Thoracic aorta (tissue), 2 donors: Measurements from ENCODE around the gene SLC25A13. TPM values are rescaled to one million over a fixed set of nuclear protein-coding genes. Genes with fewer than 3 reads are reported as not detected.

ENCODE experiments used
- ATAC-seq: fragments of 150-250 bp; one replicate; pipeline ENCODE4 v1.8.0; 2017; ENCODE audit warnings: low read depth; ENCODE audit not compliant: insufficient number of reproducible peaks, low FRiP score
- DNase-seq: peaks from one replicate; pipeline ENCODE4 v3.0.0-alpha.2; 2020; ENCODE audit warnings: low spot score
- H3K27ac ChIP-seq, 2 donors: fragments of 200-600 bp; sonication (generic); 1 replicate in 1 of 2; 2 replicates in 1 of 2; pipeline ENCODE4 v1.5.1; 2016; ENCODE audit warnings: mild to moderate bottlenecking in 2 of 2, moderate library complexity in 2 of 2
- H3K27me3 ChIP-seq: fragments of 200-600 bp; sonication (generic); replicated peaks from 2 replicates; pipeline ENCODE4 v1.6.0; 2016; ENCODE audit warnings: mild to moderate bottlenecking; ENCODE audit not compliant: insufficient read depth
- H3K36me3 ChIP-seq: fragments of 200-600 bp; sonication (generic); one replicate; pipeline ENCODE4 v1.5.1; 2016
- H3K4me1 ChIP-seq, 2 donors: fragments of 200-600 bp; sonication (generic); 1 replicate in 1 of 2; 2 replicates in 1 of 2; pipeline versions ENCODE4 v1.5.1 to v1.6.0; 2016; ENCODE audit warnings: low read depth in 2 of 2, mild to moderate bottlenecking in 1 of 2; ENCODE audit not compliant: control insufficient read depth in 1 of 2
- H3K4me3 ChIP-seq: fragments of 200-600 bp; sonication (generic); 2 replicates; pipeline ENCODE4 v1.5.1; 2016; ENCODE audit warnings: mild to moderate bottlenecking
- H3K9me3 ChIP-seq: fragments of 200-600 bp; sonication (generic); 2 replicates; pipeline ENCODE4 v1.5.1; 2016
- total RNA-seq, 2 donors: library from RNA; depleted of rRNA; stranded (reverse); fragments of >200 nt; gene quantifications; one replicate each; pipeline versions ENCODE4 v1.1.0 to v1.2.3, GENCODE V29; 2016
- TF ChIP-seq, protein P1 (sequence below): fragments of 200-600 bp; sonication (generic); IDR thresholded peaks from one replicate; pipeline ENCODE4 v1.5.1; 2019; ENCODE audit warnings: antibody characterized with exemption

SLC25A13 gene
- total RNA-seq, 2 donors from 2014 or later, result 18.5 to 24.2 TPM

DNA sequence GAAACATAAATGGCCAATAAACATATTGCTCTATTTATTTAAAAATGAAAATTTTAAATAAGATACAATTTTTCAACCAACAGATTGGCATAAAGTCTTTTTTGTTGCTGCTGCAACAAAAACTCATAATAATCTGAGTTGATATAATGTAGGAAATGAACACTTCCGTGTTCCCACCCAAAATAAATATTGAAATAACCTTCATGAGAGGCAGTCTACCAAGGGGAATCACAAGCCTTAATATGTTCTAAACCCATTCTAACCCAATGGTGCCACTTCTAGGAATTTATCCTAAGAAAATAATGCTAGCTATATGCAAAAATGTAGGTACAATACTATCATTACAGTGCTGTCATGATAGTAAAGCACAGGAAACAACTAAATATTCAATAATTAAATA is 39.1 kb downstream of the SLC25A13 start:
- no peaks in the 10 kb centered on the region for H3K27me3 ChIP-seq
- no peak for DNase-seq
- peaks cover 0 to 17% of the 10 kb centered on the region in 2 donors for H3K4me1 ChIP-seq
- no peak overlapping the region for H3K4me3 ChIP-seq
- no peaks in the 10 kb centered on the region for H3K36me3 ChIP-seq
- H3K9me3 ChIP-seq, result no peaks in the 10 kb centered on the region
- no peak for ATAC-seq
- TF ChIP-seq, protein P1, sequence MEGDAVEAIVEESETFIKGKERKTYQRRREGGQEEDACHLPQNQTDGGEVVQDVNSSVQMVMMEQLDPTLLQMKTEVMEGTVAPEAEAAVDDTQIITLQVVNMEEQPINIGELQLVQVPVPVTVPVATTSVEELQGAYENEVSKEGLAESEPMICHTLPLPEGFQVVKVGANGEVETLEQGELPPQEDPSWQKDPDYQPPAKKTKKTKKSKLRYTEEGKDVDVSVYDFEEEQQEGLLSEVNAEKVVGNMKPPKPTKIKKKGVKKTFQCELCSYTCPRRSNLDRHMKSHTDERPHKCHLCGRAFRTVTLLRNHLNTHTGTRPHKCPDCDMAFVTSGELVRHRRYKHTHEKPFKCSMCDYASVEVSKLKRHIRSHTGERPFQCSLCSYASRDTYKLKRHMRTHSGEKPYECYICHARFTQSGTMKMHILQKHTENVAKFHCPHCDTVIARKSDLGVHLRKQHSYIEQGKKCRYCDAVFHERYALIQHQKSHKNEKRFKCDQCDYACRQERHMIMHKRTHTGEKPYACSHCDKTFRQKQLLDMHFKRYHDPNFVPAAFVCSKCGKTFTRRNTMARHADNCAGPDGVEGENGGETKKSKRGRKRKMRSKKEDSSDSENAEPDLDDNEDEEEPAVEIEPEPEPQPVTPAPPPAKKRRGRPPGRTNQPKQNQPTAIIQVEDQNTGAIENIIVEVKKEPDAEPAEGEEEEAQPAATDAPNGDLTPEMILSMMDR, result no peak
- no peak overlapping the region for H3K27ac ChIP-seq

DNA sequence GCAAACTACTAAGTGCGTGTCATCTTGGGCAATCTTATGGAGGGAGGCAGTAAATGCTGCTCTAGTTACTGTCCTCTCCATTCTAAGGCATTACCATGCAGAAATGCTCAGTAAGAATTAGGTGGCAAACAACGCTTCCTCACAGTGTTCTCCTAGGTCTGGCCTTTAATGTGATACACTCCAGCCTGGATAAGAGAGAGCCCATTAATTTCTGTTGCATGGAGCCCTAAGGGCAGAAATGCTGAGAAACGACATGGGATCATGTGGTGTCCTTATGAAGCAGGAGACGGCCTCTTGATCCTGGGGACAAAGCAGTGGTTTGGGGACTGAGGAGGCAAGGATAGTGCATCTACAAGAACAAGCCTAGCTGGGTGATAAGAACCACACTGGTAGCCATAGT is 44.0 kb downstream of the SLC25A13 start:
- H3K4me1 ChIP-seq, result peaks cover 0 to 1% of the 10 kb centered on the region in 2 donors
- H3K27me3 ChIP-seq, result no peaks in the 10 kb centered on the region
- H3K9me3 ChIP-seq, result no peaks in the 10 kb centered on the region
- H3K27ac ChIP-seq, result no peak overlapping the region
- H3K4me3 ChIP-seq, result no peak overlapping the region
- TF ChIP-seq, protein P1, result no peak
- no peaks in the 10 kb centered on the region for H3K36me3 ChIP-seq
- ATAC-seq, result no peak
- no peak for DNase-seq

DNA sequence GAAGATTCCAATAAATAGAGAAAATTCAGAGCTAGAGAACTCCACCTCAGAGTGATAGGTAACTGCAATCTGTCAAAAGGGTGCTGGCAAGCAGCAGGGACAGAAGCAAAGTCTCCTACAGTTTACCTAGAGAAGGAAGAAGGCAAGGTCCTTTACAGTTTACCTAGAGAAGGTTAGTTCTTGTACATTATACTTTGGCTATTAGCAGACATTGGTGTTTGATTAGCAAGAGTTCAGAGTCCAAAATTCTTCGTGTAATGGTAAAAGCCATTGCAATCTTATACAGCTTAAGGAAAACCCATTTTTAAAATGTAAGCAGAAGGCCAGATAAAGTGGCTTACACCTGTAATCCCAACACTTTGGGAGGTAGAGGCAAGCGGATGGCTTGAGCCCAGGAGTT is 45.9 kb downstream of the SLC25A13 start:
- H3K4me1 ChIP-seq, result no peaks in the 10 kb centered on the region
- H3K36me3 ChIP-seq, result no peaks in the 10 kb centered on the region
- H3K9me3 ChIP-seq, result no peaks in the 10 kb centered on the region
- no peak for ATAC-seq
- no peak for DNase-seq
- no peak overlapping the region for H3K4me3 ChIP-seq
- no peaks in the 10 kb centered on the region for H3K27me3 ChIP-seq
- H3K27ac ChIP-seq, result no peak overlapping the region
- TF ChIP-seq, protein P1, result no peak

DNA sequence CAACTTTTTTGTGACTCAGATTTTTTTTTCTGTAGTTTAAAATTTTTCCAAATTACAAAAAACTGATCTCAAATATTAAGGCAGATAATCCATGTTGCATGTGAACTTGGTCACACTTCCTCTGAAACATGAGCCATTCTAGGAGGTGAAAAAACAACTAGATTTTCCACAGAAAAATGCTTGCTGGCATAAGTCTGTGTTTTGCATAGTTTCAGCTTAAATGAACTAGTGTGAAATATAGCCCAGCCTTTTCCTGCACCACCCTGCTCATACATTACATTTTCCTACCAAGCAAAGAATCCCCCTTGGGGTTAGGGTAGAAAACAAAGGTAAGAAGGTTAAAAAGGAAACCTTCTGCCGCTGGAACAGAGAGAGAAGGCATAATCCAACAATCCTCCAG is 48.2 kb downstream of the SLC25A13 start:
- DNase-seq, result no peak
- Histone ChIP-seq H3K27me3 (no peaks in the 10 kb centered on the region), H3K4me3 (no peak overlapping the region), H3K36me3 (no peaks in the 10 kb centered on the region), H3K4me1 (no peaks in the 10 kb centered on the region), H3K27ac (no peak overlapping the region), H3K9me3 (no peaks in the 10 kb centered on the region)
- TF ChIP-seq, protein P1, result no peak
- no peak for ATAC-seq

DNA sequence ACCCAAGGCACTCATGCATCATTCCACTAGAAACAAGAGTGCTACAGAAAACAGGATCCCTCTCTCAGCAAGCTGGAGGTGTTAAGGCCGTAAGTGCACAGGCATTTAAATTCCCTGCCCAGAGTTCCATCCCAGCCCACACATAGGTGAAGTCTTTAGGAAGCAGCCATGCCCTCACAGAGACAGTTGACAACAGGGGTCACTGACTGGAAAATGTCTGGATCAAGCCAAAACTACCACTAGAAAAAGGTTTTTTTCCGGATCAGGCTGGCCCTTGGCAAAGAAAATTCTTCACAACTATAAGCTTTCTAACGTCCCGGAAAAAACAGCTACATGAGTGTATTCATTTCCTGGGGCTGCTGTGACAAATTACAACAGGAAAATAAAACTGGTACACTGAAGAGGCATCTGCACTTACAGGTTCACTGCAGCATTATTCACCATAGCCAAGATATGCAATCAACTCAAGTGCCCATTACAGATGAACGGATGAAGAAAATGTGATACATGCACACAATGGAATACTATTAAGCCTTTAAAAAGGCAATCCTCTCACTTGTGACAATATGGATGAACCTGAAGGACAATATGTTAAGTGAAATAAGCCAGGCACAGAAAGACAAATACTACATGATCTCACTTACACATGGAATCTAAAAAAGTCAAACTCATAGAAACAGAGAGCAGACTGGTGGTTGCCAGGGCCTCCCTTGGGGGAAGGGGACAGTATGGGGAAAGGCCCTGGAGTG is 52.5 kb downstream of the SLC25A13 start:
- Histone ChIP-seq H3K36me3 (peaks cover 3% of the 10 kb centered on the region), H3K4me3 (no peak overlapping the region), H3K27me3 (no peaks in the 10 kb centered on the region), H3K9me3 (no peaks in the 10 kb centered on the region), H3K27ac (no peak overlapping the region), H3K4me1 (no peaks in the 10 kb centered on the region)
- TF ChIP-seq, protein P1, result no peak
- DNase-seq (no peak), ATAC-seq (no peak)
